Measurements from ENCODE around the gene METAP2. TPM values are rescaled to one million over a fixed set of nuclear protein-coding genes. Genes with fewer than 3 reads are reported as not detected.

The METAP2 gene
- total RNA-seq, 1 experiment from 2014 or later: 127 TPM

DNA sequence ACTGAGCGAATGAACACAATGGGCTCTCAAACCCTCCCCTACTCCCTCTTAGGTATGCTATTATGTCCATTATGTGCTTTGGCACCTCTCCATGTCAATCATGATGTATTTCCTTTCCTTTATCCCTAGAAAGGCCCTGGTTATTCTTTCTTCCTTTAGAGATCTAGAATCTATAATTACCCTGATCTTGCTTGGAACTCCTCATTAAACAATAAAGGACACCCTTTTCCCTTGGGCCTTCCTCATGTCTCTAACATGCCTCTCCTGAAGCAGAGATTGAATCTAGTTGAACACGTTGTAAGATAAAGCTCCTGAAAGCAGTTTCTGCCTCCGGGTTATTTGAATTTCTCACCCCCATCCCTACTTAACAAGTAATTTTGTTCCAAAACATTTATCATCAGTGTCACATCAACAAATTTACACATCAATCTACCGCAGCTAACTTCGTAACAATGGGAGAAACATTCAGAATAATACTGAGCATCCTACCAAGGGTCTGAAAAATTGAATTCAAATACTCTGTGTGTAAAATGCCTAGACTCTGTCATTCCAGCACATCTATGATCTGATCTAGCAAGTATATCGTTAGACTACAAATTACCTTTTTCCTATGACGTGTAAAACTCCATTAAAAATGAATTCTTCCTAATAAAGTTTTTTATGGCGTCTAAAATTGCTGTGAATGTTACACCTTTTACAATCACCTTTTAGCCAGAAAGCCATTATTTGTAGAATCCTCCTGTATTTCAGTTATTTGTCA, 72.0 kb downstream of the METAP2 start:
- POLR2A ChIA-PET: no interaction called here
- no peak overlapping the region for H3K4me2 ChIP-seq (ENCODE audit: low read length)
- no TSS peak for BruUV-seq (replicated peaks)

DNA sequence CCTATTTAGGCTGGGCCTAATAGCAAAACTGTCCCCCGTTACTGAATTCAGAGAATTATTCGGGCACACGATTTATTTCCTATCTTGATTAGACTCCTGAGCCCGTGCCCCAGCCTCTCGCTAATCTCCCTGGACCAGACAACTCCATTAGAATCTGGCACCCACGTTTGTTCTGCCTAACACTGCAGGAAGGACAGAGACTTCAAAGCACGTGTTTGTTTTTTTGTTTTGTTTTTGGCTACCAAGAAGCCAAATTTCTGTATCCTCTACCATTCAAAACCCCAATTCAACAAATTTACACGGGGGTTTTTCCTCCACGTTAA, 72.5 kb downstream of the METAP2 start:
- H3K27ac ChIP-seq (ENCODE audit: low read depth, low read length): no peak overlapping the region
- H3K4me2 ChIP-seq (ENCODE audit: low read length): no peak overlapping the region
- no peaks in the 10 kb centered on the region for H3K4me1 ChIP-seq (ENCODE audit: control insufficient read depth in 1 of 2, insufficient read depth in 2 of 2, low read length in 2 of 2)
- H3K9me3 ChIP-seq (ENCODE audit: control insufficient read depth in 1 of 2, insufficient read depth in 1 of 2, low read depth in 1 of 2, low read length in 2 of 2): no peaks in the 10 kb centered on the region; a peak in 2 of 4 replicates
- H3K9me2 ChIP-seq (ENCODE audit: insufficient read depth): no peaks in the 10 kb centered on the region
- no peaks in the 10 kb centered on the region for H3K79me2 ChIP-seq (ENCODE audit: insufficient read depth, low read length)
- H3K27me3 ChIP-seq (ENCODE audit: insufficient read depth, low read length): no peaks in the 10 kb centered on the region
- intact Hi-C loops (cut with micrococcal nuclease): no loop called here
- POLR2A ChIA-PET: no interaction called here
- H3K4me3 ChIP-seq (replicated peaks in 1 of 2; ENCODE audit: low read depth in 1 of 2, low read length in 2 of 2): no peak overlapping the region
- H3K9ac ChIP-seq (ENCODE audit: low read length): no peak overlapping the region
- CTCF ChIA-PET: interaction anchor here (0.6 kb wide), 1 partner anchor 26 kb away, joined by 4 read pairs; no protein-coding TSS in a partner anchor
- H3K36me3 ChIP-seq (ENCODE audit: control insufficient read depth in 1 of 2, insufficient read depth in 2 of 2, low read length in 2 of 2): no peaks in the 10 kb centered on the region
- no peak for DNase-seq (ENCODE audit: low read depth, low spot score)
- H2AFZ ChIP-seq (ENCODE audit: low read depth, low read length, poor library complexity, severe bottlenecking): no peak overlapping the region
- H4K20me1 ChIP-seq (ENCODE audit: insufficient read depth): no peaks in the 10 kb centered on the region
- ATAC-seq: no peak
- no TSS peak for BruUV-seq (replicated peaks)
- RAD21 ChIA-PET (ENCODE audit: low non-redundant PET in 1 of 2, low total read pairs in 2 of 2, uncharacterized antibody in 2 of 2, unreplicated experiment in 2 of 2): no interaction called here
- TF ChIP-seq EZH2 (IDR thresholded peaks at IDR 0.05) (no peak), EGR1 (IDR thresholded peaks at IDR 0.05; ENCODE audit: low read depth) (no peak), ZFX (IDR thresholded peaks at IDR 0.05) (no peak), CTCF (IDR thresholded peaks at IDR 0.05 in 2 of 3, conservative IDR thresholded peaks at IDR 0.05 in 1 of 3; ENCODE audit: borderline replicate concordance in 1 of 3, insufficient read depth in 1 of 3, low read depth in 2 of 3, low read length in 2 of 3) (no peak), SP1 (IDR thresholded peaks at IDR 0.05; ENCODE audit: low read depth) (no peak), EZH2phosphoT487 (IDR thresholded peaks at IDR 0.05; ENCODE audit: borderline replicate concordance) (no peak), ELF1 (IDR thresholded peaks at IDR 0.05; ENCODE audit: borderline replicate concordance, low read depth) (no peak), CEBPB (IDR thresholded peaks at IDR 0.05; ENCODE audit: low read depth) (no peak), REST (IDR thresholded peaks at IDR 0.05; ENCODE audit: low read depth) (no peak), SRF (IDR thresholded peaks at IDR 0.05; ENCODE audit: low read depth) (no peak), RAD21 (IDR thresholded peaks at IDR 0.05; ENCODE audit: low read depth) (no peak), POLR2AphosphoS5 (IDR thresholded peaks at IDR 0.05; ENCODE audit: low read depth, low read length) (no peak), TCF7L2 (IDR thresholded peaks at IDR 0.05; ENCODE audit: borderline replicate concordance, extremely low read depth, insufficient read depth, insufficient read length) (no peak), POLR2A (IDR thresholded peaks at IDR 0.05; ENCODE audit: borderline replicate concordance, extremely low read depth, insufficient read depth, insufficient read length) (no peak)
- TF ChIP-seq, protein P1, sequence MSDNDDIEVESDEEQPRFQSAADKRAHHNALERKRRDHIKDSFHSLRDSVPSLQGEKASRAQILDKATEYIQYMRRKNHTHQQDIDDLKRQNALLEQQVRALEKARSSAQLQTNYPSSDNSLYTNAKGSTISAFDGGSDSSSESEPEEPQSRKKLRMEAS (IDR thresholded peaks at IDR 0.05): no peak

More for the DNA sequence above, 72.0 kb downstream of the METAP2 start:
- no peak overlapping the region for H3K4me3 ChIP-seq (replicated peaks in 1 of 2; ENCODE audit: low read depth in 1 of 2, low read length in 2 of 2)
- CTCF ChIA-PET: no interaction called here
- H3K9ac ChIP-seq (ENCODE audit: low read length): no peak overlapping the region
- no peaks in the 10 kb centered on the region for H3K27me3 ChIP-seq (ENCODE audit: insufficient read depth, low read length)
- intact Hi-C loops (cut with micrococcal nuclease): no loop called here
- RAD21 ChIA-PET (ENCODE audit: low non-redundant PET in 1 of 2, low total read pairs in 2 of 2, uncharacterized antibody in 2 of 2, unreplicated experiment in 2 of 2): no interaction called here
- H3K79me2 ChIP-seq (ENCODE audit: insufficient read depth, low read length): no peaks in the 10 kb centered on the region
- H3K4me1 ChIP-seq (ENCODE audit: control insufficient read depth in 1 of 2, insufficient read depth in 2 of 2, low read length in 2 of 2): no peaks in the 10 kb centered on the region
- no peak for ATAC-seq
- H3K27ac ChIP-seq (ENCODE audit: low read depth, low read length): no peak overlapping the region
- no peaks in the 10 kb centered on the region for H4K20me1 ChIP-seq (ENCODE audit: insufficient read depth)
- no peak for DNase-seq (ENCODE audit: low read depth, low spot score)
- TF ChIP-seq, protein P2, sequence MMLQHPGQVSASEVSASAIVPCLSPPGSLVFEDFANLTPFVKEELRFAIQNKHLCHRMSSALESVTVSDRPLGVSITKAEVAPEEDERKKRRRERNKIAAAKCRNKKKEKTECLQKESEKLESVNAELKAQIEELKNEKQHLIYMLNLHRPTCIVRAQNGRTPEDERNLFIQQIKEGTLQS (IDR thresholded peaks at IDR 0.05): no peak
- no peaks in the 10 kb centered on the region; a peak in 2 of 4 replicates for H3K9me3 ChIP-seq (ENCODE audit: control insufficient read depth in 1 of 2, insufficient read depth in 1 of 2, low read depth in 1 of 2, low read length in 2 of 2)
- H2AFZ ChIP-seq (ENCODE audit: low read depth, low read length, poor library complexity, severe bottlenecking): peak overlapping the region; percentile 24
- H3K36me3 ChIP-seq (ENCODE audit: control insufficient read depth in 1 of 2, insufficient read depth in 2 of 2, low read length in 2 of 2): no peaks in the 10 kb centered on the region
- H3K9me2 ChIP-seq (ENCODE audit: insufficient read depth): no peaks in the 10 kb centered on the region

All from HCT116 (cell line).